Uterus (tissue), 4 donors: Measurements from ENCODE around the gene DPH5. TPM values are rescaled to one million over a fixed set of nuclear protein-coding genes. Genes with fewer than 3 reads are reported as not detected.

ENCODE experiments used
- DNase-seq, 2 donors: peaks; one replicate each; pipeline ENCODE4 v3.0.0-alpha.2; 2019 to 2020
- H3K27ac ChIP-seq, 2 donors: fragments of 200-600 bp; sonication (generic); 1 replicate in 1 of 2; 2 replicates in 1 of 2; pipeline ENCODE4 v1.5.1; 2016 to 2018
- H3K27me3 ChIP-seq, 2 donors: fragments of 200-600 bp; sonication (generic); one replicate each; pipeline ENCODE4 v1.5.1; 2018 to 2019; ENCODE audit warnings: control low read depth in 1 of 2
- H3K36me3 ChIP-seq, 2 donors: fragments of 200-600 bp; sonication (generic); one replicate each; pipeline ENCODE4 v1.5.1; 2019; ENCODE audit warnings: control low read depth in 1 of 2
- H3K4me1 ChIP-seq, 2 donors: fragments of 200-600 bp; sonication (generic); one replicate each; pipeline ENCODE4 v1.5.1; 2018 to 2019; ENCODE audit warnings: control low read depth in 1 of 2
- H3K4me3 ChIP-seq, 2 donors: fragments of 200-600 bp; sonication (generic); 1 replicate in 1 of 2; 2 replicates in 1 of 2; pipeline ENCODE4 v1.5.1; 2018 to 2019; ENCODE audit warnings: mild to moderate bottlenecking in 1 of 2
- H3K9me3 ChIP-seq, 2 donors: fragments of 200-600 bp; sonication (generic); one replicate each; pipeline ENCODE4 v1.5.1; 2019; ENCODE audit warnings: control low read depth in 1 of 2
- CTCF ChIP-seq, 4 experiments: fragments of 200-600 bp in 2 of 4; fragments of 450-650 bp in 2 of 4; sonication (generic) in 2 of 4; IDR thresholded peaks; one replicate each; pipeline ENCODE4 v1.5.1; 2016 to 2019; ENCODE audit warnings: antibody characterized with exemption in 4 of 4, mild to moderate bottlenecking in 2 of 4, moderate library complexity in 1 of 4
- POLR2A ChIP-seq, 2 donors: fragments of 450-650 bp; IDR thresholded peaks; one replicate each; pipeline ENCODE4 v1.6.1; 2016; ENCODE audit warnings: antibody characterized with exemption in 2 of 2, mild to moderate bottlenecking in 1 of 2, moderate library complexity in 1 of 2
- intact Hi-C: fragments of 100-400 bp; cut with DNase I; formaldehyde crosslinking; loops from one replicate; pipeline ENCODE4 v1.15.1; 2023; ENCODE audit warnings: low total_unique reads
- total RNA-seq, 4 donors: library from RNA; depleted of rRNA in 3 of 4; stranded (reverse); fragments of >200 nt in 3 of 4; gene quantifications; one replicate each; pipeline versions ENCODE4 v1.1.0 to v1.2.4, GENCODE V29; 2014 to 2023
- donor health status: DM: yes; HTN: yes; CAD: no.

Gene DPH5
- total RNA-seq, 4 donors from 2014 or later = 5.6 to 46.8 (median 21.6) TPM

GRCh38 chr1:101026430-101026788 is 825 bp upstream of the DPH5 start:
- Histone ChIP-seq H3K4me1 (peaks cover 0 to 4% of the 10 kb centered on the region in 2 donors), H3K9me3 (no peaks in the 10 kb centered on the region), H3K36me3 (no peaks in the 10 kb centered on the region), H3K4me3 (peak overlapping the region; percentile 56 to 82), H3K27ac (peak overlapping the region; percentile 84 to 86), H3K27me3 (no peaks in the 10 kb centered on the region)
- intact Hi-C loops = no loop called here
- no peak for TF ChIP-seq POLR2A (IDR thresholded peaks at IDR 0.05)
- no peak for TF ChIP-seq CTCF (IDR thresholded peaks at IDR 0.05)
- no peak for DNase-seq

GRCh38 chr1:101025283-101025656 is 314 bp downstream of the DPH5 start:
- Histone ChIP-seq H3K4me1 (peaks cover 0 to 4% of the 10 kb centered on the region in 2 donors), H3K36me3 (no peaks in the 10 kb centered on the region), H3K9me3 (no peaks in the 10 kb centered on the region), H3K27me3 (no peaks in the 10 kb centered on the region), H3K27ac (peak overlapping the region; percentile 84 to 86), H3K4me3 (peak overlapping the region; percentile 56 to 82)
- DNase-seq = no peak
- no peak for TF ChIP-seq CTCF (IDR thresholded peaks at IDR 0.05)
- no peak for TF ChIP-seq POLR2A (IDR thresholded peaks at IDR 0.05)
- intact Hi-C loops = no loop called here

DNA sequence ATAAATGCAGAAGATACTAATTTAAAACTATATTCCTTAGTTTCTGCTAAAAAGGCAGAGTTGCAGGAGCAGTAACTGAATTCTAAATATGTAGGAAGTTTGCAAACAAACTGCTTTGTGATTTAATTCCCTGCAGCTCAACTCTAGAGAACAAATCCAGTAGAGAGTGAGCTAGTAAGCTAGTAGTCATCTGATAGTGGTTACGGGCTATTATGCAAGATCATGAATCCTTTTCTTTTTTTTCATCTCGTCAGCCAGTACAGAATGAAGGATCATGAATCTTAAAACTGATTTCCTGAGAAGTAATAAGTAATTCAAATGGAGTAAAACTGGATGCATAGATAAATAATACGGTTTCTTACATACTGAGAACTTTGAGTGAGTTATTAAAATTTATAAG is 3.3 kb downstream of the DPH5 start:
- H3K4me1 ChIP-seq = peaks cover 0 to 4% of the 10 kb centered on the region in 2 donors
- H3K27ac ChIP-seq = no peak overlapping the region
- no peaks in the 10 kb centered on the region for H3K36me3 ChIP-seq
- no peaks in the 10 kb centered on the region for H3K9me3 ChIP-seq
- intact Hi-C loops = no loop called here
- TF ChIP-seq CTCF (IDR thresholded peaks at IDR 0.05) (no peak), POLR2A (IDR thresholded peaks at IDR 0.05) (no peak)
- DNase-seq = no peak
- H3K27me3 ChIP-seq = no peaks in the 10 kb centered on the region
- no peak overlapping the region for H3K4me3 ChIP-seq

DNA sequence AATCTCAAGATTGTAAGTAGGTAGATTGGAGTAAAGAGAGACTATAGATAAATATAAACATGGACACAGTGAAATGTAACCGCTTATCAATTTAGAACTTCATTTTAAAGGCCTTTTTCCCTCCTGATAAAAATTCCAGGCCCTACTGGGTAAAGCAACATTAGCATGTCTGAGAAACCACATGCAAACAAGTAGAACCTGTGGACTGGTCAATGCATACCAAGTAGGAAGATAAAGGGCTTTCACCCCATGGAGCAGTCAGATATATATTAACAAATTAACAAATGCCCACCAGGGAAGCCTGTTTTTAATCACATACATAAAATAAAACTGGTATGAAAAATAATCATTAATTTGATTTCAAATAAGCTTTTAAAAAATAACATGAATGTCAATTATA is 8.1 kb downstream of the DPH5 start:
- intact Hi-C loops = no loop called here
- no peaks in the 10 kb centered on the region for H3K4me1 ChIP-seq
- DNase-seq = no peak
- H3K9me3 ChIP-seq = no peaks in the 10 kb centered on the region
- no peak for TF ChIP-seq CTCF (IDR thresholded peaks at IDR 0.05)
- TF ChIP-seq POLR2A (IDR thresholded peaks at IDR 0.05) = no peak
- no peaks in the 10 kb centered on the region for H3K27me3 ChIP-seq
- H3K4me3 ChIP-seq = no peak overlapping the region
- H3K36me3 ChIP-seq = no peaks in the 10 kb centered on the region
- no peak overlapping the region for H3K27ac ChIP-seq

DNA sequence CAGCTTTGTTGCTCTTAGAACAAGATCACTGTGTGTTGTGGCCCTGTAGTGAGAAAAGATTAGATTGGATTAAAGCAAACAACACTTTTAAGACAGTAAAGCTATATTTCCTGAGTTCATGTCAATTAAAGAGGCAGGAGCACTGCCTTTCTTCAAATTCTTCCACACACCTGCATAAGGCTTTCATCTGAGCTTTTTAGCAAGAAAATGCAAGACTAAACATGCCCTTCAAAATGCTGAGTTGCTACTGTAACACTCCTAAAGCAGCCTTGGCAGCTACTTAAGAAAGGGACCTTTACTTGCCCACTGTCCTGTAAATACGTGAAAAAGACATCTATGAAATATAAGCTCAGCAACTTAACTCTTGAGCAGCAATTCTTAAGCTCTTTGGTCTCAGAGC is 11.8 kb downstream of the DPH5 start:
- Histone ChIP-seq H3K9me3 (no peaks in the 10 kb centered on the region), H3K27ac (no peak overlapping the region), H3K27me3 (no peaks in the 10 kb centered on the region), H3K4me3 (no peak overlapping the region), H3K36me3 (no peaks in the 10 kb centered on the region), H3K4me1 (no peaks in the 10 kb centered on the region)
- no peak for TF ChIP-seq CTCF (IDR thresholded peaks at IDR 0.05)
- no peak for TF ChIP-seq POLR2A (IDR thresholded peaks at IDR 0.05)
- no peak for DNase-seq
- intact Hi-C loops = no loop called here
